ENCODE measurements around the gene MCIDAS. TPM values are rescaled to one million over a fixed set of nuclear protein-coding genes. Genes with fewer than 3 reads are reported as not detected.

The MCIDAS gene
- total RNA-seq, 1 donor from 2014 or later, result not detected

Other genes with a start within 250 kb of the MCIDAS start
- gene ESM1, start 241.7 kb downstream of the MCIDAS start, total RNA-seq, result not detected
- gene GZMK, start 203.1 kb downstream of the MCIDAS start, total RNA-seq, result not detected
- not detected for gene GZMA, start 124.7 kb downstream of the MCIDAS start, total RNA-seq
- gene GPX8, start 67.1 kb downstream of the MCIDAS start, total RNA-seq, result 27.9 TPM
- gene CDC20B, start 54.1 kb downstream of the MCIDAS start, total RNA-seq, result not detected
- 43.2 TPM for gene CCNO, start 6.3 kb upstream of the MCIDAS start, total RNA-seq
- 11.3 TPM for gene DHX29, start 80.4 kb upstream of the MCIDAS start, total RNA-seq
- gene MTREX, start 80.7 kb upstream of the MCIDAS start, total RNA-seq, result 17.1 TPM

Measured in ascending aorta (tissue), 1 donor.